Measurements from ENCODE around the gene ZNF490. TPM values are rescaled to one million over a fixed set of nuclear protein-coding genes. Genes with fewer than 3 reads are reported as not detected.
"Not testable (repeated sequence)": the region's sequence is repeated elsewhere in the genome, so short reads cannot be mapped to it uniquely, and the experiment has no call there.

The ZNF490 gene
- total RNA-seq, 2 donors from 2014 or later: 12.5 to 15.6 TPM

DNA sequence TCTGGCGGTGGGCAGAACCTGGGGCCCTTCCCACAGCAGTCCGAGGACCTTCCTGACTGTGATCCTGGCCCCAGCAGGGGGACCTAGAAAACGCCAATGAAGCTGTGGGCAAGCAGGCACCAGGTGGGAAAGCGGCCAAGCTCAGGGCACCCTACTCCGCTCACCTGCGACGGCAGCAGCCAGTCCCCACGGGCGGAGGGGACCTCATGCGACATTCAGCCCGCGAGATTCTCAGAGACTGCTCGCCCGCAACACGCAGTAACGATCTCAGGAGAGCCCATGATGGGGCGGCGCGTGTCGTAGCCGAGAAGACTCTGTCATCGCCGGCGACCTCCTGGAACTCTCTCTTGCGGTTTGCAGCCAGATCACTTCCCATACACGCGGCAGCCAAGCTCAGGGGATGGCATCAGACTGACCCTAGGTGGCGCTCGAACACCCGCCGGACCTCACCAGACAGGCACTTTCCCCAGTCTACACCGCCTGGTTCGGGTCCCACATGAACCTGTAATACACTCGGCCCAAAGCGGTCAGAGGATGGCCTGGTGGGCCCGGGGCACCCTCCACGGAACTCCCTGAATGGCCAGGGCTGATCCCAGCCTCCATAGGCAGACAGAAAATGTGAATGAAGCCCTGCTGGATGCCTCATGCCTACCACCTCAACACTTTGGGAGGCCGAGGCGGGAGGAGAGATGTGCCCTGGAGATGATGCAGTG, 29.4 kb upstream of the ZNF490 start:
- H3K4me1 Mint-ChIP-seq (ENCODE audit: low read depth in 2 of 2): peaks cover 9 to 11% of the 10 kb centered on the region in 2 donors
- H3K9me3 Mint-ChIP-seq: no peaks in the 10 kb centered on the region
- DNase-seq (ENCODE audit: low spot score) (peak; percentile 91), ATAC-seq (peak; percentile 96 to 97)
- peak overlapping the region; percentile 71 for H3K4me3 Mint-ChIP-seq
- H3K36me3 Mint-ChIP-seq: no peaks in the 10 kb centered on the region
- peak overlapping the region; percentile 57 for H3K27ac Mint-ChIP-seq
- H3K27me3 Mint-ChIP-seq: no peaks in the 10 kb centered on the region

DNA sequence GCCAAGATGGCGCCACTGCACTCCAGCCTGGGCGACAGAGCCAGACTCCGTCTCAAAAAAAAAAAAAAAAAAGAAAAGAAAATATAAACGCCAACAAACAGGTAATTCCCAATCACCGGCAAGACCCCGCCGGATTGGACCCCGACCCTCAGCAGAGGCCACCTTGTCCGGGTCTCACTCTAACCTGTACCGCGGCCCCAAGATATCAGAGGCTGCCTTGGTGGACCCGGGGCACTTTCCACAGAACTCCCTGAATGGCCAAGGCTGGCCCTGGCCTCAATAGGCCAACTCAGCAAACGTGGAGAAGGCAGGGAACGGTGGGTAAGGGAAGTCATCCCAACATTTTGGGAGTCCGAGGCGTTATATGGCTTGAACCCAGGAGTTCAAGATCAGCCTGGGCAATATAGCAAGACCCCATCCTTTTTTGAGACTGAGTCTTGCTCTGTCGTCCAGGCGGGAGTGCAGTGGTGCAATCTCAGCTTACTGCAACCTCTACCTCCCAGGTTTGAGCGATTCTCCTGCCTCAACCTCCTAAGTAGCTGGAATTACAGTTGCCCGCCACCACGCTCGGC, 28.1 kb upstream of the ZNF490 start:
- Mint-ChIP-seq H3K9me3 (no peaks in the 10 kb centered on the region), H3K36me3 (no peaks in the 10 kb centered on the region), H3K27me3 (no peaks in the 10 kb centered on the region), H3K4me1 (ENCODE audit: low read depth in 2 of 2) (peaks cover 9 to 13% of the 10 kb centered on the region in 2 donors), H3K27ac (no peak overlapping the region), H3K4me3 (no peak overlapping the region)
- DNase-seq (ENCODE audit: low spot score) (no peak), ATAC-seq (no peak)

DNA sequence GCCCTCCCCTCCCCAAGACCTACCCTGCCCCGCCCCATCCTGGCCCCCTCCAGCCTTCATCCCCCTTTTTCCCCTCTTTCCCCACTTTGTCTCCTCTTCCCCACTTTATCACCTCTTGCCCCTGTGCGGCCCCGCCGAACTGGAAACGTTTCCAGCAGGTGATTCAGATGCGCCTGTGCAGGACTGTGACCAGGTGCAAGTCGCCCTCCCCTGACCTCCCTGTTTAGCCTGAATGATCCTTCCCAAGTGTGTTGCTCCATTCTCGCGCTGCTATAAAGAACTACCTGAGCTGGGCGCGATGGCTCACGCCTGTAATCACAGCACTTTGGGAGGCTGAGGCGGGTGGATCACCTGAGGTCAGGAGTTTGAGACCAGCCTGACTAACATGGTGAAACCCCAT, 26.0 kb upstream of the ZNF490 start:
- Mint-ChIP-seq H3K4me3 (no peak overlapping the region), H3K4me1 (ENCODE audit: low read depth in 2 of 2) (peaks cover 9 to 13% of the 10 kb centered on the region in 2 donors), H3K9me3 (no peaks in the 10 kb centered on the region), H3K27ac (no peak overlapping the region), H3K36me3 (no peaks in the 10 kb centered on the region), H3K27me3 (no peaks in the 10 kb centered on the region)
- no peak for ATAC-seq
- DNase-seq (ENCODE audit: low spot score): no peak

DNA sequence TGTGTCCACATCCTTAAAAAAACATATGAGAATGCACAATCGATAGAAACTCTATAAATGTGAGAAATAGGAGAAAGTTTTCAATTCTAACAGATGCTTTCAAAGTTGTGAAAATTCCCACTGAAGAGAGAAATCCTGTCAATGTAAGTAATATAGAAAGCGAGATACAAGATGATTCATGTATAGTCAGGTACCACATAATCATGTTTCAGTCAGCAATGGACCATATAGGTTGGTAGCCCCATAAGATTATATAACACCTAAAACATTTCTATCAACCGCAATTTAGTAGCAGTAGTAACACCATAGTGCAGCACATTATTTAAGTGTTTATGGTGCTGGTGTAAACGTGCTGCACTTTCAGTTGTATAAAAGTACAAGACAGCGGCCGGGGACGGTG, 18.6 kb upstream of the ZNF490 start:
- peaks cover 10% of the 10 kb centered on the region for H3K9me3 Mint-ChIP-seq
- H3K4me1 Mint-ChIP-seq (ENCODE audit: low read depth in 2 of 2): peaks cover 13 to 14% of the 10 kb centered on the region in 2 donors
- H3K27me3 Mint-ChIP-seq: no peaks in the 10 kb centered on the region
- no peak overlapping the region for H3K27ac Mint-ChIP-seq
- ATAC-seq (no peak), DNase-seq (ENCODE audit: low spot score) (no peak)
- peaks cover 32% of the 10 kb centered on the region for H3K36me3 Mint-ChIP-seq
- H3K4me3 Mint-ChIP-seq: no peak overlapping the region

DNA sequence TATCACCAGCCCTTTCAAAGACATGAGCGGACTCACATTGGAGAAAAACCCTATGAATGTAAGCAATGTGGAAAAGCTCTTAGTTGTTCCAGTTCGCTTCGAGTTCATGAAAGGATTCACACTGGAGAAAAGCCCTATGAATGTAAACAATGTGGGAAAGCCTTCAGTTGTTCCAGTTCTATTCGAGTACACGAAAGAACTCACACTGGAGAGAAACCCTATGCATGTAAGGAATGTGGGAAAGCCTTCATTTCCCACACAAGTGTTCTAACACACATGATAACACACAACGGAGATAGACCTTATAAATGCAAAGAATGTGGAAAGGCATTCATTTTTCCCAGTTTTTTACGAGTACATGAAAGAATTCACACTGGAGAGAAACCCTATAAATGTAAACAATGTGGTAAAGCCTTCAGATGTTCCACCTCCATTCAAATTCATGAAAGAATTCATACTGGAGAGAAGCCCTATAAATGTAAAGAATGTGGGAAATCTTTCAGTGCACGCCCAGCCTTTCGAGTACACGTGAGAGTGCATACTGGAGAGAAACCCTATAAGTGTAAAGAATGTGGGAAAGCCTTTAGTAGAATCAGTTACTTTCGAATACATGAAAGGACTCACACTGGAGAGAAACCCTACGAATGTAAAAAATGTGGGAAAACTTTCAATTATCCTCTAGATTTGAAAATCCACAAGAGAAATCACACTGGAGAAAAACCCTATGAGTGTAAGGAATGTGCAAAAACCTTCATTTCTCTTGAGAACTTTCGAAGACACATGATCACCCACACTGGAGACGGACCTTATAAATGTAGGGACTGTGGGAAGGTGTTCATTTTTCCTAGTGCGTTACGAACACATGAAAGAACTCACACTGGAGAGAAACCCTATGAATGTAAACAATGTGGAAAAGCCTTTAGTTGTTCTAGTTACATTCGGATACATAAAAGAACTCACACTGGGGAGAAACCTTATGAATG, 17.7 kb upstream of the ZNF490 start:
- H3K4me1 Mint-ChIP-seq (ENCODE audit: low read depth in 2 of 2): peaks cover 13 to 14% of the 10 kb centered on the region in 2 donors
- DNase-seq (ENCODE audit: low spot score): no peak
- H3K9me3 Mint-ChIP-seq: peaks cover 10% of the 10 kb centered on the region
- no peak for ATAC-seq
- H3K4me3 Mint-ChIP-seq: no peak overlapping the region
- H3K27ac Mint-ChIP-seq: no peak overlapping the region
- peaks cover 32% of the 10 kb centered on the region for H3K36me3 Mint-ChIP-seq
- H3K27me3 Mint-ChIP-seq: no peaks in the 10 kb centered on the region

DNA sequence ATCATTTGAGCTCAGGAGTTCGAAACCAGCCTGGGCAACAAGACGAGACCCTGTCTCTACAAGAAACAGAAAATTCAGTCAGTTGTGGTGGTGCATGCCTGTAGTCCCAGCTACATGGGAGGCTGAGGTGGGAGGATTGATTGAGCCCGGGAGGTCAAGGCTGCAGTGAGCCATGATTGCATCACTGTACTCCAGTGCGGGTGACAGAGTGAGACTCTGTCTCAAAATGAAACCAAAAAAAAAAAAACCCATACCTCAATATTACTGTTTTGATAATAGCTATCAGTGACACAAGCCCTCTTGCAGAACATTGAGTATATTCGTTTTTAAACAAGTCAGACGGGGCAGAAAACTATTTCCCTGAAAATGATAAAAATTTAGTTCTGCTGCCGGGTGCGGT, 16.3 kb upstream of the ZNF490 start:
- Mint-ChIP-seq H3K4me1 (ENCODE audit: low read depth in 2 of 2) (peaks cover 13 to 14% of the 10 kb centered on the region in 2 donors), H3K4me3 (no peak overlapping the region), H3K36me3 (peaks cover 32% of the 10 kb centered on the region), H3K9me3 (peaks cover 10% of the 10 kb centered on the region), H3K27ac (no peak overlapping the region), H3K27me3 (no peaks in the 10 kb centered on the region)
- ATAC-seq (no peak), DNase-seq (ENCODE audit: low spot score) (no peak)

DNA sequence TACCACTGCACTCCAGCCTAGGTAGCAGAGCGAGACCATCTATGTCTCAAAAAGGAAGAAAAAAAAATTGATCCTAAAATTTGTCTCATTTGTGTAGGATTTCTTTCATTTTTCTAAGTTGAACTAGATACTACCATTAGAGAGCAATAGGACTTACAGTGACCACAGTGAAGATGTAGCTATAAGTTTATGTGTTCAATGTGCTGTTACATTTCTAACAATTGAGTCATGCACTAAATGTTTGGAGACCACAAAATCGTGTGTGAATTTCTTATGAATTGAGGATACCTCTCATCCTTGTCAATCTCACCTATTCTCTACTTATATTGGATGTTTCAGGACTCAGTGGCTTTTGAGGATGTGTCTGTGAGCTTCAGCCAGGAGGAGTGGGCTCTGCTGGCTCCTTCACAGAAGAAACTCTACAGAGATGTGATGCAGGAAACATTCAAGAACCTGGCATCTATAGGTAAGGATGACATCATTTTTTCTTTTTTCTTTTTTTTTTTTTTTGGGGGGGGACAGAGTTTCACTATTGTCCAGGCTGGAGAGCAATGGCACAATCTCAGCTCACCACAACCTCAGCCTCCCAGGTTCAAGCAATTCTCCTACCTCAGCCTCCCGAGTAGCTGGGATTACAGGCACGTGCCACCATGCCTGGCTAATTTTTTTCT, 12.9 kb upstream of the ZNF490 start:
- H3K4me1 Mint-ChIP-seq (ENCODE audit: low read depth in 2 of 2): peaks cover 10% of the 10 kb centered on the region in 2 donors
- no peak for DNase-seq (ENCODE audit: low spot score)
- no peaks in the 10 kb centered on the region for H3K27me3 Mint-ChIP-seq
- peaks cover 17% of the 10 kb centered on the region for H3K36me3 Mint-ChIP-seq
- peaks cover 4% of the 10 kb centered on the region for H3K9me3 Mint-ChIP-seq
- no peak overlapping the region for H3K27ac Mint-ChIP-seq
- no peak overlapping the region for H3K4me3 Mint-ChIP-seq
- no peak for ATAC-seq

DNA sequence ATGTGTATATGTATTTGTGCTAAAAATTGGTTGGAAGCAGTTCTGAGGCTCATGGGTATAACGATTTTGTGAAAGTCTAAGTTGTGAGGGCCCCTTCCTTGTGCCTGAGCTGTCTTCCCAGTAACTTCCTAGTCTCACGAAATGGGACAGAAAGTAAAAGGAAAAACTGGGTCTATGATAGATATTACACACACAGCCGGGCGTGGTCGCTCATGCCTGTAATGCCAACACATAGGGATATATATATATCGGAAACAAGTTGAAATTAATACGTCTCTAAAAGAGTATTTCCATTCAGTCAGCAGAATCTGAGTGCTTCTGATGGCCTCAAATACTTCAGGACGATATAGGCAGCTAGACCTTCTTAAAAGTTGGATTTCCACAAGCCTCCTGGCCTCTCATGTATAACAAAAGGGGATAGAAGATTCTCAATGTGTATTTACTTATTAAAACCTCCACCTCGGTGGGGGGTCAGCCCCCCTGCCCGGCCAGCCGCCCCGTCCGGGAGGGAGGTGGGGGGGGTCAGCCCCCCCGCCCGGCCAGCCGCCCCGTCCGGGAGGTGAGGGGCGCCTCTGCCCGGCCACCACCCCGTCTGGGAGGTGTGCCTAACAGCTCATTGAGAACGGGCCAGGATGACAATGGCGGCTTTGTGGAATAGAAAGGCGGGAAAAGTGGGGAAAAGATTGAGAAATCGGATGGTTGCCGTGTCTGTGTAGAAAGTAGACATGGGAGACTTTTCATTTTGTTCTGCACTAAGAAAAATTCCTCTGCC, 10.8 kb upstream of the ZNF490 start:
- not testable (repeated sequence) for H3K36me3 Mint-ChIP-seq
- H3K27ac Mint-ChIP-seq: peak overlapping the region in 1 of 2 donors; percentile 21

DNA sequence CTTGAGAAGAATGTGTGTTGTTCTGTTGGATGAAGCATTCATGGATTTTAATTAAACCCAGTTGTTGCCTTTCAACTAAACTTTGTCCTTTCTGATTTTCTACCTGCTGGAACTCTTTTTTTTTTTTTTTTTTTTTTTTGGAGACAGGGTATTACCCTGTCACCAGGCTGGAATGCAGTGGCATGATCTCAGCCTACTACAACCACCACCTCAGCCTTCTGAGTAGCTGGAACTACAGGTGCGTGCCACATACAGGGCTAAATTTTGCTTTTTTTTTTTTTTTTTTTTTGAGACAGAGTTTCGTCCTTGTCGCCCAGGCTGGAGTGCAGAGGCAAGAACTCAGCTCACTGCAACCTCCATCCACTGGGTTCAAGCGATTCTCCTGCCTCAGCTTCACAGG, 7.0 kb upstream of the ZNF490 start:
- Mint-ChIP-seq H3K4me1 (ENCODE audit: low read depth in 2 of 2) (peaks cover 17 to 23% of the 10 kb centered on the region in 2 donors), H3K27ac (no peak overlapping the region), H3K9me3 (no peaks in the 10 kb centered on the region), H3K36me3 (peaks cover 13% of the 10 kb centered on the region), H3K27me3 (no peaks in the 10 kb centered on the region), H3K4me3 (no peak overlapping the region)
- no peak for DNase-seq (ENCODE audit: low spot score)
- no peak for ATAC-seq

More for the DNA sequence above, 10.8 kb upstream of the ZNF490 start:
- H3K4me1 Mint-ChIP-seq (ENCODE audit: low read depth in 2 of 2); H3K27me3 Mint-ChIP-seq; H3K4me3 Mint-ChIP-seq; H3K9me3 Mint-ChIP-seq; ATAC-seq; DNase-seq (ENCODE audit: low spot score): not testable (repeated sequence)

DNA sequence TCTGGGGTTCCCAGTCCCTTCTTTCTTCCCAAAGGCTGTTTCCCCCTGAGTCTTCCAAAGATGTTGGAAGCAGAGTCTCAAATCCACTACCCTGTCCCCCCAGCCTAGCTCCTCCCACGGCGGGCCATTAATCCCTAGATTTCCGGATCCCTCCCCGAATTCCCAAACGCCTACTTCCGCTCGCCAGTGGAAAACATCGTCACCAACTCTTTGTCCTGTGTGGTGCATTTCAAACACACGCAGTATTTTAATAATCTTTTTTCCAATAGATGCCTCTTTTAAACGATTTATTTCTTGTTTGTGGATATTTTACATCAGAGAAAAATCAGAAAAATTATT, 717 bp upstream of the ZNF490 start:
- peaks cover 22 to 27% of the 10 kb centered on the region in 2 donors for H3K4me1 Mint-ChIP-seq (ENCODE audit: low read depth in 2 of 2)

DNA sequence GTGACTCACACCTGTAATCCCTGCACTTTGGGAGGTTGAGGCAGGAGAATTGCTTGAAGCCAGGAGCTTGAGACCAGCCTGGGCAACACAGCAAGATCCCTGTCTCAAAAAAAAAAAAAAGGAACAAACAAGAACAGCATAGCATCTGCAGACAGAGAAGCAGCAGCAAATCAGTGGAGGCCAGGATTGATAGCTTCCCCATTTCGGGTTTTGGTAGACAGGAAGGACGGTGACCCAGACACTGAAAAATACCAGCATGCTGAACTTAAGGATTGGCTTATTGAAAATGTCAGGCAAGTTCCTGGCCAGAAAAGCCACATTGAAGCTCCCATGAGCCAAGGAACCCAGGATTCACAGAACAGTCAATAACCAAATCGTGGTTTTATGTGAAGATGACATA, 3.0 kb downstream of the ZNF490 start:
- no peaks in the 10 kb centered on the region for H3K27me3 Mint-ChIP-seq
- H3K36me3 Mint-ChIP-seq: no peaks in the 10 kb centered on the region
- ATAC-seq (no peak), DNase-seq (ENCODE audit: low spot score) (no peak)
- no peak overlapping the region for H3K27ac Mint-ChIP-seq
- H3K9me3 Mint-ChIP-seq: no peaks in the 10 kb centered on the region
- peaks cover 5 to 17% of the 10 kb centered on the region in 2 donors for H3K4me1 Mint-ChIP-seq (ENCODE audit: low read depth in 2 of 2)
- H3K4me3 Mint-ChIP-seq: no peak overlapping the region

More for the DNA sequence above, 717 bp upstream of the ZNF490 start:
- DNase-seq (ENCODE audit: low spot score): no peak
- H3K4me3 Mint-ChIP-seq: peak overlapping the region; percentile 93
- no peak for ATAC-seq
- no peaks in the 10 kb centered on the region for H3K9me3 Mint-ChIP-seq
- no peaks in the 10 kb centered on the region for H3K27me3 Mint-ChIP-seq
- peaks cover 12% of the 10 kb centered on the region for H3K36me3 Mint-ChIP-seq
- peak overlapping the region; percentile 82 to 98 for H3K27ac Mint-ChIP-seq

DNA sequence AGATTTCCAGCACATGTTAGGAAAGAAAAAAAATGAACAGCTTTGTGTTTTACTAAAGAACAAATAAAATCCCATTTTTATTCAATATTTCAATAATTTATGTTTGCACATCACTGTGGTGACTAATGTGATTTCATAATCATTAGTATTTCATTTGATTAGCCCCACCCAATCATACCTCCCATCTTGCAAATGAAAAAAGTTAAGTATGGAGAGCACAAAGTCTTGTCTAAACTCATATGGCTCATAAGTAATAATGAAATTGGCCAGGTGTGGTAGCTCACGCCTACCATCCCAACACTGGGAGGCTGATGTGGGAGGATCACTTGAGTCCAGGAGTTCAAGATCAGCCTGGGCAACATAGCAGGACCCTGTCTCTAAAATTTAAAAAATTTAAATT, 3.8 kb downstream of the ZNF490 start:
- Mint-ChIP-seq H3K36me3 (no peaks in the 10 kb centered on the region), H3K27ac (no peak overlapping the region), H3K4me1 (ENCODE audit: low read depth in 2 of 2) (peaks cover 4 to 16% of the 10 kb centered on the region in 2 donors), H3K9me3 (no peaks in the 10 kb centered on the region), H3K4me3 (no peak overlapping the region), H3K27me3 (no peaks in the 10 kb centered on the region)
- ATAC-seq (no peak), DNase-seq (ENCODE audit: low spot score) (no peak)

DNA sequence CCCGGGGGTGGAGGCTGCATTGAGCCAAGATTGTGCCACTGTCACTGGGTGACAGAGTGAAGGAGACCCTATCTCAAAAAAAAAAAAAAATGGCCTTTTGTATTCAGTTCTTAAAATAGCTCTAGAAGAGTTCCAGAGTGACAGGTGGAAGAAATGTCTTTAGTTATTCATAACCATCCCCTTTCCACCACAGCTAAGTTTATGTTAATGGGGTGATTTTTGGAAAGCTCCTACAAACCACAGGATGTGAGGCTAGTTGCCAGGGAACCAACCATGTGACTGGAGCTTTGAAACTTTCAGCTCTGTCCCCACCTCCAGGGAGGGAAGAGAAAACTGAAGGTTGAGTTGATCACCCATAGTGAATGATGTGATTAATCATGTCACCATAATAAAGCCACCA, 6.9 kb downstream of the ZNF490 start:
- peak overlapping the region in 1 of 2 donors; percentile 17 for H3K27ac Mint-ChIP-seq
- no peaks in the 10 kb centered on the region for H3K27me3 Mint-ChIP-seq
- H3K36me3 Mint-ChIP-seq: no peaks in the 10 kb centered on the region
- H3K4me1 Mint-ChIP-seq (ENCODE audit: low read depth in 2 of 2): peaks cover 0 to 3% of the 10 kb centered on the region in 2 donors
- no peaks in the 10 kb centered on the region for H3K9me3 Mint-ChIP-seq
- H3K4me3 Mint-ChIP-seq: no peak overlapping the region
- DNase-seq (ENCODE audit: low spot score) (no peak), ATAC-seq (peak; percentile 64 to 72)

Data from natural killer cell treated with Interleukin-12 subunit alpha and Interleukin-12 subunit beta and Interleukin-15 and Interleukin-18, amount 100 ng/mL, for 72 hours (primary cell).